Measurements from ENCODE around the gene COL19A1.
"Not testable (repeated sequence)": the region's sequence is repeated elsewhere in the genome, so short reads cannot be mapped to it uniquely, and the experiment has no call there.

The COL19A1 gene

DNA sequence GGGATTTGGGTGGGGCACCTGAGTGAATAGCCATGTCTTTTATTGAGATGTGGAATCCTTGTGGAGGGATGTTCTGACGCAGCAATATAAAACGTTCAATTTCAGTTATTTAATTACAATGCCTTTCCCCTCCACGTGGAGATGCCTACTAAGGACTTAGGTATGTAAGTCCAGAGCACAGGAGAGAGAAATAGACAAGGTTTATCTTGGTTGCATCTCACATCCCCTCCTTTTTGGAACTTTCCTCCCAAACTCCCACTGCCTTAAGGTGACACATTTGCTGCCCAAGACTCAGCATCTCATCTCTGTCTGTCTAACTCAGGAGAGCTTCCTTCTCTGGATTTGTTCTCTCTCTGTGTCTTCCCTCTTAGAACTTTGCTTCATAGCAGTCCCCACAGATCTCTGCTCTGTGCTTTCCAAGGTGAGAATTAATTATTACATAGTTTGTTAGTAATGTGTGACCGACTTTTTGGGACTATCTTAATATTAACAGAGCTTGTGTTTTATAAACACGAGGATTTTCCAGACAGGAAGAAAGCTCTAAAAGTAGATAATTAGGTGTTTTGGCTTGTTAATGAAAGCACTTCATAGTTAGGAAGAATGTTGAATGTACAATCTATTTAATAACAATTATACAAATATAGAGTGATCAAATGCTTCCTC, 52.6 kb downstream of the COL19A1 start:
- Histone ChIP-seq H3K4me1 (ENCODE audit: control insufficient read depth in 5 of 5, insufficient read depth in 5 of 5, low read length in 5 of 5) (no peaks in the 10 kb centered on the region), H3K27ac (ENCODE audit: low read depth, low read length) (no peak overlapping the region), H3K9me3 (ENCODE audit: control insufficient read depth in 5 of 5, low read length in 5 of 5) (peaks cover 0 to 5% (median 0%) of the 10 kb centered on the region in 5 donors), H3K36me3 (ENCODE audit: control insufficient read depth in 5 of 5, insufficient read depth in 5 of 5, low read length in 5 of 5) (no peaks in the 10 kb centered on the region), H3K9ac (ENCODE audit: low read length in 5 of 5) (no peak overlapping the region), H3K27me3 (ENCODE audit: control insufficient read depth in 5 of 5, insufficient read depth in 4 of 5, low read length in 5 of 5) (no peaks in the 10 kb centered on the region), H3K4me3 (ENCODE audit: low read depth in 1 of 5, low read length in 5 of 5) (no peak overlapping the region)

DNA sequence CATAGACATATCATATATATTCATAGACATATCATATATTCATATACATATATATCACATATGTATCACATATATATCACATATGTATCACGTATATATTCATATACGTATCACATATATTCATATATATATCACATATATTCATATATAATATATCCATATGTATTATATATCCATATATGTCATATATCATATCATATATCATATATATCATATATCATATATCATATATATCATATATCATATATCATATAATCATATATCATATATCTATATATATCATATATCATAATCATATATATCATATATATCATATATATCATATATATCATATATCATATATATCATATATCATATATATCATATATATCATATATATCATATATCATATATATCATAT, 54.7 kb downstream of the COL19A1 start:
- H3K9me3 ChIP-seq (ENCODE audit: control insufficient read depth in 5 of 5, low read length in 5 of 5); H3K9ac ChIP-seq (ENCODE audit: low read length in 5 of 5); H3K36me3 ChIP-seq (ENCODE audit: control insufficient read depth in 5 of 5, insufficient read depth in 5 of 5, low read length in 5 of 5); H3K4me3 ChIP-seq (ENCODE audit: low read depth in 1 of 5, low read length in 5 of 5); H3K4me1 ChIP-seq (ENCODE audit: control insufficient read depth in 5 of 5, insufficient read depth in 5 of 5, low read length in 5 of 5); H3K27ac ChIP-seq (ENCODE audit: low read depth, low read length); H3K27me3 ChIP-seq (ENCODE audit: control insufficient read depth in 5 of 5, insufficient read depth in 4 of 5, low read length in 5 of 5): not testable (repeated sequence)

DNA sequence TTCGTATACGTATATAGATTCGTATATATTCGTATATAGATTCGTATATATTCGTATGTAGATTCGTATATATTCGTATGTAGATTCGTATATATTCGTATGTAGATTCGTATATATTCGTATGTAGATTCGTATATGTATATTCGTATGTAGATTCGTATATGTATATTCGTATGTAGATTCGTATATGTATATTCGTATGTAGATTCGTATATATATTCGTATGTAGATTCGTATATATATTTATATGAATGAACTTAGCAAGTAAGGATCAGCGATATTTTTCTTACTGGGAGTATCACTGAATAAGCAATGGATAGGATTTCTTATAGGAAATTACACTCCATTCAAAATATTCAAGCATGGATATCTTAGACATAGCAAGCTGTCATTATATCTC, 55.3 kb downstream of the COL19A1 start:
- H3K9ac ChIP-seq (ENCODE audit: low read length in 5 of 5); H3K4me1 ChIP-seq (ENCODE audit: control insufficient read depth in 5 of 5, insufficient read depth in 5 of 5, low read length in 5 of 5); H3K4me3 ChIP-seq (ENCODE audit: low read depth in 1 of 5, low read length in 5 of 5); H3K9me3 ChIP-seq (ENCODE audit: control insufficient read depth in 5 of 5, low read length in 5 of 5); H3K36me3 ChIP-seq (ENCODE audit: control insufficient read depth in 5 of 5, insufficient read depth in 5 of 5, low read length in 5 of 5); H3K27me3 ChIP-seq (ENCODE audit: control insufficient read depth in 5 of 5, insufficient read depth in 4 of 5, low read length in 5 of 5); H3K27ac ChIP-seq (ENCODE audit: low read depth, low read length): not testable (repeated sequence)

DNA sequence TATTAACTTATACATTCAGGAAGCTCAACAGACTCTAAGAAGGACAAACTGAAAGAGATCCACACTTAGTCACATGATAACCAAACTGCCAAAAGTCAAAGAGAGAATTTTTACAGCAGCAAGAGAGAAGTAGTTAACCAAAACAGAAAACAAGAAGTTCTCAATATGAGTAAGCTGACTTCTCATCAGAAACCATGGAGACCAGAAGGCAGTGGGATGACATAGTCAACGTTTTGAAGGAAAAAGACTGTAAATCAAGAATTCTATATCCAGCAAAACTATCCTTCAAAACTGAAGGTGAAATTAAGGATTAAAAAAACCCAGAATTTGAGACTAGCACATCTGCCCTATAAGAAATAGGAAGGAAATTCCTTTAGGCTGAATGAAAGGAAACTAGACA, 60.4 kb downstream of the COL19A1 start:
- no peaks in the 10 kb centered on the region for H3K27me3 ChIP-seq (ENCODE audit: control insufficient read depth in 5 of 5, insufficient read depth in 4 of 5, low read length in 5 of 5)
- H3K9ac ChIP-seq (ENCODE audit: low read length in 5 of 5), result no peak overlapping the region
- no peaks in the 10 kb centered on the region for H3K36me3 ChIP-seq (ENCODE audit: control insufficient read depth in 5 of 5, insufficient read depth in 5 of 5, low read length in 5 of 5)
- no peak overlapping the region for H3K4me3 ChIP-seq (ENCODE audit: low read depth in 1 of 5, low read length in 5 of 5)
- no peak overlapping the region for H3K27ac ChIP-seq (ENCODE audit: low read depth, low read length)
- peaks cover 0 to 11% (median 7%) of the 10 kb centered on the region in 5 donors for H3K9me3 ChIP-seq (ENCODE audit: control insufficient read depth in 5 of 5, low read length in 5 of 5)
- no peaks in the 10 kb centered on the region for H3K4me1 ChIP-seq (ENCODE audit: control insufficient read depth in 5 of 5, insufficient read depth in 5 of 5, low read length in 5 of 5)

DNA sequence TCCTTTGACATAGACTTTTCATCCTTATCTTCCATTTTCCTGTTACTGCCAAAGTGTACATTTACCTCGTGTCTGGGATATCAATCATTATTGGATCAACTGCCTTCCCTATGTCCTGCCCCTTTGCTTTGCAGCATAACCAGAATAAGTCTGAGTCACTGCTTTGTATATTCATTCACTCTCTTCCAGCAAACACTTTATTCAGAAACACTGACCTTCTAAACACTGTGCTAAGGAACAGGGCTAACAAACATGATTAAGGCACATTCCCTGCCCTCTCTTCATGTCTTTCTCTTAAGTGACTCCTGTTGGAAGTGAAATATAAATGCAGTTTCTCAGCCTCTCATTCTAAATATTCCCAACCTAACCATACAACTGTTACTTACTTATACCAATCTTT, 66.9 kb downstream of the COL19A1 start:
- Histone ChIP-seq H3K27ac (ENCODE audit: low read depth, low read length) (no peak overlapping the region), H3K9me3 (ENCODE audit: control insufficient read depth in 5 of 5, low read length in 5 of 5) (no peaks in the 10 kb centered on the region), H3K4me3 (ENCODE audit: low read depth in 1 of 5, low read length in 5 of 5) (no peak overlapping the region), H3K27me3 (ENCODE audit: control insufficient read depth in 5 of 5, insufficient read depth in 4 of 5, low read length in 5 of 5) (no peaks in the 10 kb centered on the region), H3K4me1 (ENCODE audit: control insufficient read depth in 5 of 5, insufficient read depth in 5 of 5, low read length in 5 of 5) (peaks cover 0 to 3% (median 0%) of the 10 kb centered on the region in 5 donors), H3K36me3 (ENCODE audit: control insufficient read depth in 5 of 5, insufficient read depth in 5 of 5, low read length in 5 of 5) (no peaks in the 10 kb centered on the region), H3K9ac (ENCODE audit: low read length in 5 of 5) (no peak overlapping the region)

DNA sequence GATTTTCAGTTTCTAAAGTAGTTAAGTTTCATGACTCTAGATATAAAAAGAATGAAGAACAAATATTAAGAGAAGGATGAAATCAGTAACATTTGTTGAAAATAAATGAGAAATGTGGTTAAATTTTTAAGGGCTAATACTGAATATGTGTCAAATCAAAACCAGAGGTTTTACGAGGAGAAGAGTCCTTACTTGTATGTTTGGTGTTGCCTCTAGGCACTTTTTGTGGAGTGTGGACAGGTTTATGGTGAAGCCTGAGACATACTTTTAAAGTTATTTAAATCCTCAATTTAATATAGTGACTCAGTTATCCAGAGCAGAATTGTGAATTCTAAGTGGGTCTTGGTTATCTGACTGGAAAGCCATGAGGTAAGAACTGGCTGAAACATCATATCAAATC, 68.7 kb downstream of the COL19A1 start:
- Histone ChIP-seq H3K27ac (ENCODE audit: low read depth, low read length) (no peak overlapping the region), H3K4me1 (ENCODE audit: control insufficient read depth in 5 of 5, insufficient read depth in 5 of 5, low read length in 5 of 5) (peaks cover 0 to 3% (median 0%) of the 10 kb centered on the region in 5 donors)

DNA sequence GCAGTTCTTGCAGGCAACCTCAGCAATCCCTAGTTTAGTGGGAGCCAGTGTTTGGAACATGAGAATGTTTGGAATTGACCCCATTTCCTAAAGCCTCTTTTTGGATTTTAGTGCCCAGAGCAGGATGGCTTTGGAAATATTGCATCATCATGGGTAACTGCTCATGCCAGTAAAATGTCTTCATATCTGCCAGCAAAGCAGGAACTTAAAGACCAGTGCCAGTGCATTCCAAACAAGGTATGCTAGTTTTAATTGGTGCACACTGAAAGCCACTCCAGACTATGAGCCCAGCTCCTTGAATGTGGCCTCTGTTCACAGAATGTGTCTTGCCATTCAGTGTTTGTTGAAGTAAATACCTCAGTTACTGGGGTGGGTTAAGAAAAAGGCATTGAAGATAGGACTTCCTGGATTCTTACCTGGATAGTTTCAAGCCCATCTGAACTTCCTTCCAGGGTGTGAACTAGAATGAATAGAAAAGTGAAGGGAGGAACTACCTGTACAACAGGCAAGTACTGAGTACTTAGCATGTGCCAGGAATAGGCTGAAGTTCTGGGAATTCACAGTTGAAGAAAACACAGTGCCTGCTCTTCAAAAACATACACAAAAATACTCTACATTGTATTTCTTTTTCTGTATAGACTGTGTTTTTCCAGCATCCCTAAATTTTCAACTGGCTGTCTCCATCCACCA, 70.5 kb downstream of the COL19A1 start:
- Histone ChIP-seq H3K4me3 (ENCODE audit: low read depth in 1 of 5, low read length in 5 of 5) (no peak overlapping the region), H3K27me3 (ENCODE audit: control insufficient read depth in 5 of 5, insufficient read depth in 4 of 5, low read length in 5 of 5) (no peaks in the 10 kb centered on the region), H3K27ac (ENCODE audit: low read depth, low read length) (no peak overlapping the region), H3K4me1 (ENCODE audit: control insufficient read depth in 5 of 5, insufficient read depth in 5 of 5, low read length in 5 of 5) (peaks cover 0 to 3% (median 0%) of the 10 kb centered on the region in 5 donors), H3K9me3 (ENCODE audit: control insufficient read depth in 5 of 5, low read length in 5 of 5) (no peaks in the 10 kb centered on the region), H3K36me3 (ENCODE audit: control insufficient read depth in 5 of 5, insufficient read depth in 5 of 5, low read length in 5 of 5) (no peaks in the 10 kb centered on the region), H3K9ac (ENCODE audit: low read length in 5 of 5) (no peak overlapping the region)

More for the DNA sequence above, 68.7 kb downstream of the COL19A1 start:
- Histone ChIP-seq H3K9me3 (ENCODE audit: control insufficient read depth in 5 of 5, low read length in 5 of 5) (no peaks in the 10 kb centered on the region), H3K36me3 (ENCODE audit: control insufficient read depth in 5 of 5, insufficient read depth in 5 of 5, low read length in 5 of 5) (no peaks in the 10 kb centered on the region), H3K9ac (ENCODE audit: low read length in 5 of 5) (no peak overlapping the region), H3K27me3 (ENCODE audit: control insufficient read depth in 5 of 5, insufficient read depth in 4 of 5, low read length in 5 of 5) (no peaks in the 10 kb centered on the region), H3K4me3 (ENCODE audit: low read depth in 1 of 5, low read length in 5 of 5) (no peak overlapping the region)

DNA sequence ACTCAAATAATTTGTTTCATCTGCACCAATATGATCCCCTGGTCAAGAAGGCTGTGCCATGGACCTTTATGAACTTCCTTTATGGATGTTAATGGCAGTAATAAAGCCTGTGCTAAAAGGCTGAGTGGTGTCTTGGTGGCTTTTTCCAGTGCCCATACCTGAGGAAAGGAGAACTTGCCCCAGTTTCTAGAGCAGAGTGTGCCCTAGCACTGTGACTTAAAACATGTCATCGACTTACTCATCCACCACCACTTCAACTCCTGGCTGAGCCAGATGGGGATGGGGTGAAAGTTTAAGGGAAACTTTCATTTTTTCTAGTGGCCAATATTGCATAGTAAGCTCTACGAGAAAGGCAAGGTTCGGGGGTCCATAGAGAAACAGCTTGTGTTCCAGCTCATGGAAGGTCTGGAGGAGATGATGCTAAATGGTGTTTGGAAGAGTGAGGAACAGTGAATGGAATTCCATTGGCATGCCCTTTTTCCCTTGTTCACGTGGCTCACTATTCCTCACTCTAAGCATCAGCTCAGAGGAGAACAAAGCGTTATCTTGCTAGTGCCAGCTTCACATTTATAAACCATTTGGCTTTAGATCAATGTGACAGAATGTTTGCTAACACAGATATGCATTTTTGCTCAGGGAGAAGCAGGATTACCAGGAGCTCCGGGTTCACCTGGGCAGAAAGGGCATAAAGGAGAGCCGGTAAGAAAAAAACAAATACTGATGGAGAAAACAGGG, 71.2 kb downstream of the COL19A1 start:
- Histone ChIP-seq H3K27ac (ENCODE audit: low read depth, low read length) (no peak overlapping the region), H3K36me3 (ENCODE audit: control insufficient read depth in 5 of 5, insufficient read depth in 5 of 5, low read length in 5 of 5) (no peaks in the 10 kb centered on the region), H3K9me3 (ENCODE audit: control insufficient read depth in 5 of 5, low read length in 5 of 5) (no peaks in the 10 kb centered on the region)

DNA sequence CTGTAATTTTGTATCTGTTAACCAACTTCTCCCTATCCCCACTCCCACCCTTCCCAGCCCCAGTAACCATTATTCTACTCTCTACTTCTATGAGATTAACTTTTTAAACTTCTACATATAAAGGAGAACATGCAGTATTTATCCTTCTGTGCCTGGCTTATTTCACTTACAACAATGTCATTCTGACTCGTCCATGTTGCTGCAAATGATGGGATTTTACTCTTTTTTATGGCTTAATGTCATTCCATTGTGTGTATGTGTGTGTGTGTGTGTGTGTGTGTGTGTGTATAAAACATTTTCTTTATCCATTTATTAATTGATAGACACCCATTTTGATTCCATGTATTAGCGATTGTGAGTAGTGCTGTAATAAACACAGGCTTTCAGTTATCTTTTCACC, 76.1 kb downstream of the COL19A1 start:
- H3K4me3 ChIP-seq (ENCODE audit: low read depth in 1 of 5, low read length in 5 of 5), result no peak overlapping the region
- H3K27me3 ChIP-seq (ENCODE audit: control insufficient read depth in 5 of 5, insufficient read depth in 4 of 5, low read length in 5 of 5), result no peaks in the 10 kb centered on the region
- H3K9me3 ChIP-seq (ENCODE audit: control insufficient read depth in 5 of 5, low read length in 5 of 5), result no peaks in the 10 kb centered on the region
- no peaks in the 10 kb centered on the region for H3K4me1 ChIP-seq (ENCODE audit: control insufficient read depth in 5 of 5, insufficient read depth in 5 of 5, low read length in 5 of 5)
- no peak overlapping the region for H3K27ac ChIP-seq (ENCODE audit: low read depth, low read length)
- no peaks in the 10 kb centered on the region for H3K36me3 ChIP-seq (ENCODE audit: control insufficient read depth in 5 of 5, insufficient read depth in 5 of 5, low read length in 5 of 5)
- no peak overlapping the region for H3K9ac ChIP-seq (ENCODE audit: low read length in 5 of 5)

More for the DNA sequence above, 71.2 kb downstream of the COL19A1 start:
- Histone ChIP-seq H3K4me3 (ENCODE audit: low read depth in 1 of 5, low read length in 5 of 5) (no peak overlapping the region), H3K9ac (ENCODE audit: low read length in 5 of 5) (no peak overlapping the region), H3K4me1 (ENCODE audit: control insufficient read depth in 5 of 5, insufficient read depth in 5 of 5, low read length in 5 of 5) (peaks cover 0 to 3% (median 0%) of the 10 kb centered on the region in 5 donors), H3K27me3 (ENCODE audit: control insufficient read depth in 5 of 5, insufficient read depth in 4 of 5, low read length in 5 of 5) (no peaks in the 10 kb centered on the region)

DNA sequence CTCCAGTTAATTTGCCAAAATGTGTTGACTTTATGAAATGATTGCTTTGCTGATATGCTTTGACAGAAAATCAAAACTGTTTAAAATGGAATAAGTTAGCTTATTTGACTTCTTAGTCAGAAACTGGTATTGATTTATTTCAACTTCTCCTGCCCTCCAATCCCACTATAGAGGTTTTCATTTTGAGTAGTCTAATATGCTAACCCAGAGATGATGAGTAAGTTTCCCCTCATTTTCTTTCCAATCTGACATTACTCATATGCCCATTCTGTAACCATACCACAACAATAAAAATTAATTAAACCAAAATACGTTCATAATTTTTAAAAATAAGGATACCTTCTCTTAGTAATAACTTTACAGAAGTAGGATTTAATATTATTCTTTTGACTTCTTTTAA, 78.8 kb downstream of the COL19A1 start:
- Histone ChIP-seq H3K4me3 (ENCODE audit: low read depth in 1 of 5, low read length in 5 of 5) (no peak overlapping the region), H3K4me1 (ENCODE audit: control insufficient read depth in 5 of 5, insufficient read depth in 5 of 5, low read length in 5 of 5) (no peaks in the 10 kb centered on the region), H3K27ac (ENCODE audit: low read depth, low read length) (no peak overlapping the region), H3K9me3 (ENCODE audit: control insufficient read depth in 5 of 5, low read length in 5 of 5) (no peaks in the 10 kb centered on the region), H3K9ac (ENCODE audit: low read length in 5 of 5) (no peak overlapping the region), H3K36me3 (ENCODE audit: control insufficient read depth in 5 of 5, insufficient read depth in 5 of 5, low read length in 5 of 5) (no peaks in the 10 kb centered on the region), H3K27me3 (ENCODE audit: control insufficient read depth in 5 of 5, insufficient read depth in 4 of 5, low read length in 5 of 5) (no peaks in the 10 kb centered on the region)
